Mesendoderm (in vitro differentiated cells): ENCODE data around the gene PARD3B.

Experiments used
- DNase-seq: peaks from one replicate; pipeline ENCODE4 v3.0.0; 2013
- H2AK5ac ChIP-seq: 2 replicates; pipeline ENCODE4 v1.6.1; 2013; ENCODE audit warnings: low read length, inconsistent platforms
- H2BK120ac ChIP-seq: 2 replicates; pipeline ENCODE4 v1.6.1; 2013; ENCODE audit warnings: low read depth, mild to moderate bottlenecking, low read length, moderate library complexity, mixed read lengths
- H2BK15ac ChIP-seq: replicated peaks from 2 replicates; pipeline ENCODE4 v1.6.1; 2013; ENCODE audit warnings: low read depth, mild to moderate bottlenecking, moderate library complexity
- H2BK5ac ChIP-seq: 2 replicates; pipeline ENCODE4 v1.6.1; 2013; ENCODE audit warnings: low read length, inconsistent platforms
- H3K18ac ChIP-seq: 2 replicates; pipeline ENCODE4 v1.6.1; 2013; ENCODE audit warnings: mild to moderate bottlenecking, low read length, mixed read lengths
- H3K23ac ChIP-seq: one replicate; pipeline ENCODE4 v1.6.1; 2013; ENCODE audit warnings: low read length
- H3K27ac ChIP-seq: 2 replicates; pipeline ENCODE4 v1.5.1; 2013; ENCODE audit warnings: low read depth, mild to moderate bottlenecking, inconsistent platforms, low read length, moderate library complexity
- H3K27me3 ChIP-seq: 2 replicates; pipeline ENCODE4 v1.6.1; 2013; ENCODE audit warnings: low read length, control low read depth, mild to moderate bottlenecking, inconsistent platforms; ENCODE audit not compliant: insufficient read depth, poor library complexity
- H3K36me3 ChIP-seq: 2 replicates; pipeline ENCODE4 v1.6.1; 2013; ENCODE audit warnings: low read length, inconsistent platforms; ENCODE audit not compliant: control insufficient read depth, insufficient read depth
- H3K4ac ChIP-seq: one replicate; pipeline ENCODE4 v1.6.1; 2013; ENCODE audit warnings: low read depth, mild to moderate bottlenecking, low read length, moderate library complexity
- H3K4me1 ChIP-seq: 2 replicates; pipeline ENCODE4 v1.6.1; 2013; ENCODE audit warnings: low read depth, low read length, inconsistent platforms; ENCODE audit not compliant: control insufficient read depth
- H3K4me2 ChIP-seq: 2 replicates; pipeline ENCODE4 v1.6.1; 2013; ENCODE audit warnings: low read length
- H3K4me3 ChIP-seq: 2 replicates; pipeline ENCODE4 v1.5.1; 2013; ENCODE audit warnings: mild to moderate bottlenecking, low read length
- H3K56ac ChIP-seq: one replicate; pipeline ENCODE4 v1.6.1; 2013; ENCODE audit warnings: low read length
- H3K79me1 ChIP-seq: 2 replicates; pipeline ENCODE4 v1.6.1; 2013; ENCODE audit warnings: low read length, inconsistent platforms
- H3K79me2 ChIP-seq: 2 replicates; pipeline ENCODE4 v1.6.1; 2013; ENCODE audit warnings: mild to moderate bottlenecking, low read length; ENCODE audit not compliant: control insufficient read depth, insufficient read depth
- H3K9ac ChIP-seq: 2 replicates; pipeline ENCODE4 v1.6.1; 2013; ENCODE audit warnings: low read length, inconsistent platforms
- H4K5ac ChIP-seq: one replicate; pipeline ENCODE4 v1.6.1; 2013; ENCODE audit warnings: low read length
- H4K8ac ChIP-seq: one replicate; pipeline ENCODE4 v1.6.1; 2013; ENCODE audit warnings: low read depth, mild to moderate bottlenecking, control low read depth, low read length, moderate library complexity
- WGBS: extraction: QIAGEN DNeasy Blood & Tissue Kit; methylation state at CpG from one replicate; pipeline ENCODE4 v1.1.7; 2013; ENCODE audit warnings: low lambda C conversion rate, missing lambda C conversion rate; ENCODE audit not compliant: insufficient coverage; ENCODE audit errors: extremely low coverage; 5-methylcytosine and 5-hydroxymethylcytosine counted together

PARD3B gene

DNA sequence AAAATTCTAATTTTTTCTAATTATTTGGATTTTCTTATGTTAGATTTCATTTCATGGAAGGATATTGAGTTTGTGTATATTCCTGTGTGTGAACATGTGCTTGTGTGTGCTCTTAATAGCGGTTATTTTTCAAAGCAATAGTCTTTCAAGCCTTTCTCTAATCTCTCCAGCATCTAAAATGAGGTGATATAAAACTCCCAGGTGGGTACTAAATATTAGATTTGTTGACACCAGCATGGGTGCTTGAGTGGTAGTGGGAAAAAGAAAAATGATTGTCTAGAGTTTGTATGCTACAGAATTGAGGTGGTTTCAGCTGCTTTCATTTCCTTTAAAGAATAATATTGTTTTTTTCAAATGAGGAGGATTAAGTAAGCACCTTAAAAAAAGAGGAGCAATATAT is 296.8 kb downstream of the PARD3B start:
- no CpG with 5 or more reads among the region's 1 CpG for WGBS
- H3K18ac ChIP-seq = no peak overlapping the region

DNA sequence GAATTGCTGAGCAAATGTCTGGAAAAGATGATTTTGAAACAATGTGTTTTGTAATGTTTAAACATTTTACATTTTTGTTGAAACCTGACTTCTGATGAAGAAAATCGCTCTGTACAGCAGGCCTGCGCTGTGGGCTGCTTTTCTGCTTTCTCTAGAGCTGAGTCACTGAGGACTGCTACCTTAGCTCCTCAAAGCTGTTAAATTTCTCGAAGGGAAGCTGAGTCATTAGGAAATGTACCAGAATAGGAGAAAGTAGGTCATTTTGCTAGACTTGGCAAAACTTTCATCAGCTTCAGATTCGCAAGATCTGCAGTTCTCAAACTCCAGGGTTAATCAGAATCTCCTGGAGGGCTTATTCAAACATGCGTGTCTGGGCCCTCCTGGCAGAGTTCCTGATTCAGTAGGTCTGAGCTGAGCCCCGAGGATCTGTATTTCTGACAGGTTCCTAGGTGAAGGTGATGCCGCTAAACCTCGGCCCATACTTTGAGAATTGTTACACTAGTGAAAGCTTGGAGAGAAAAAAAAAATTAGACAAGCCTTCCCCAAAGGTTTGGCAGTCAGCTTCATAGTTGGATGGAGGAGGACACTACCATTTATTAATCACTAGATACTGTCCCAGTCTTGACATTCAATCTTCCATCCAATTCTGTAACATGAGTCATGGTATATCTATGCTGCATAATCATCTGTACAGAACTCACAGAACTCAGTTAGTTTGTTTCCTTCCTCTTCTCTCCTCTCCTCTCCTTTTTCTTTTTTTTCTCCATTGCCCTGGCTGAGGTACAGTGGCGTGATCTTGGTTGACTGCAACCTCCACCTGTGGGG is 297.6 kb downstream of the PARD3B start:
- Histone ChIP-seq H3K4ac (no peak overlapping the region), H3K79me1 (no peaks in the 10 kb centered on the region), H3K4me2 (no peak overlapping the region), H3K9ac (no peak overlapping the region), H2BK5ac (no peak overlapping the region), H3K23ac (no peak overlapping the region), H3K79me2 (no peaks in the 10 kb centered on the region), H3K36me3 (no peaks in the 10 kb centered on the region), H4K8ac (no peak overlapping the region), H2BK15ac (no peak overlapping the region), H3K4me1 (no peaks in the 10 kb centered on the region), H3K18ac (no peak overlapping the region), H2BK120ac (no peak overlapping the region), H3K27me3 (no peaks in the 10 kb centered on the region), H4K5ac (no peak overlapping the region), H3K27ac (no peak overlapping the region), H3K56ac (no peak overlapping the region), H3K4me3 (no peak overlapping the region), H2AK5ac (no peak overlapping the region)
- WGBS = no CpG with 5 or more reads among the region's 9 CpGs
- peak; percentile 57 for DNase-seq

More for the DNA sequence above, 296.8 kb downstream of the PARD3B start:
- Histone ChIP-seq H3K4ac (no peak overlapping the region), H3K27ac (no peak overlapping the region), H2BK120ac (no peak overlapping the region), H3K4me1 (no peaks in the 10 kb centered on the region), H3K79me2 (no peaks in the 10 kb centered on the region), H3K9ac (no peak overlapping the region), H2BK5ac (no peak overlapping the region), H3K4me3 (no peak overlapping the region), H3K27me3 (no peaks in the 10 kb centered on the region), H3K56ac (no peak overlapping the region), H4K8ac (no peak overlapping the region), H4K5ac (no peak overlapping the region), H2BK15ac (no peak overlapping the region), H3K79me1 (no peaks in the 10 kb centered on the region), H2AK5ac (no peak overlapping the region), H3K36me3 (no peaks in the 10 kb centered on the region), H3K4me2 (no peak overlapping the region), H3K23ac (no peak overlapping the region)
- no peak for DNase-seq

DNA sequence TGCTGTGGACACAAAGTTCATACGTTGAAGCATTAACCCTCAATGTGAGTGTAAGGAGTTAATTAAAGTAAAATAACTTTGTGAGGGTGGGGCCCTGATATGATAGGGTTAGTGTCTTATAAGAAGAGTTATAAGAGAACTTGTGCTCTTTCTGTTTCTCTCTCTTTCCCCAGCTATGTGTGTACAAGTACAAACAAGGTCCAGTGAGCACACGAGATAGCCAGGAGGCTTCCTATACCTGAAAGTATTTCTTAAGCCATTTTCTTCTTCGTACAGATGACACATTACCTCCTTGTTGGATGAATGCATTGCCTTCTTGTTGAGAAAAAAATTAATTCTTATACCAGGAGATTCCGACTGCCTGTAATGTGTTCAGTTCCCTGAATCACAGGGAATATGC is 301.2 kb downstream of the PARD3B start:
- no peaks in the 10 kb centered on the region for H3K4me1 ChIP-seq
- no peak overlapping the region for H2BK5ac ChIP-seq
- H2BK15ac ChIP-seq = no peak overlapping the region
- H3K4me3 ChIP-seq = no peak overlapping the region
- H3K56ac ChIP-seq = no peak overlapping the region
- no peak overlapping the region for H2BK120ac ChIP-seq
- no peaks in the 10 kb centered on the region for H3K79me1 ChIP-seq
- H3K79me2 ChIP-seq = no peaks in the 10 kb centered on the region
- no peak overlapping the region for H3K4ac ChIP-seq
- no peak overlapping the region for H3K18ac ChIP-seq
- no peak overlapping the region for H3K27ac ChIP-seq
- no peak overlapping the region for H3K23ac ChIP-seq
- no peaks in the 10 kb centered on the region for H3K27me3 ChIP-seq
- no peak overlapping the region for H4K8ac ChIP-seq
- no peaks in the 10 kb centered on the region for H3K36me3 ChIP-seq
- H4K5ac ChIP-seq = no peak overlapping the region
- H3K4me2 ChIP-seq = no peak overlapping the region
- WGBS = no CpG with 5 or more reads among the region's 4 CpGs
- no peak overlapping the region for H2AK5ac ChIP-seq
- no peak for DNase-seq
- H3K9ac ChIP-seq = no peak overlapping the region

DNA sequence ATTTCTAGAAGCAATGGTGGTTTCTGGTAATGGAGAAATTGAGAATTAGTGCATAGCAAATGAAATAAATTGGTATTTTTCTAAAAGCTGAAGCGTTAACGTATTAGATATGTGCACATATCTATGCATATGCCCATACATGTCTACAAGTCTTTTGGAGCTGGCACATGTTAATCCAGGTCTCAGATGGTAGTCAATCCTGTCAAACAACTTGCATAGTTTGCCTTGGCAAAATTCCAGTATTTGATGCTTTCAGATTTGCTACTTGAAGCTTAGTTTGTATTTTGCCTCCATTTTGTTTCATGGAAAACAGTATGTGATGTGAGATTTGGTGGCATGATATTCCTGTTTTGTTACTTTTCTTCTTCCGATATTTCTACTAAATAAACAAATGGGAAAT is 304.6 kb downstream of the PARD3B start:
- Histone ChIP-seq H4K5ac (no peak overlapping the region), H3K79me1 (no peaks in the 10 kb centered on the region), H3K4me2 (no peak overlapping the region), H3K23ac (no peak overlapping the region), H3K4ac (no peak overlapping the region), H3K4me1 (no peaks in the 10 kb centered on the region), H3K18ac (no peak overlapping the region), H3K36me3 (no peaks in the 10 kb centered on the region), H2BK120ac (no peak overlapping the region), H3K56ac (no peak overlapping the region), H3K9ac (no peak overlapping the region), H2AK5ac (no peak overlapping the region), H3K79me2 (no peaks in the 10 kb centered on the region), H4K8ac (no peak overlapping the region), H2BK15ac (no peak overlapping the region), H2BK5ac (no peak overlapping the region), H3K27me3 (no peaks in the 10 kb centered on the region), H3K27ac (no peak overlapping the region), H3K4me3 (no peak overlapping the region)
- DNase-seq = no peak
- WGBS = no CpG with 5 or more reads among the region's 3 CpGs

DNA sequence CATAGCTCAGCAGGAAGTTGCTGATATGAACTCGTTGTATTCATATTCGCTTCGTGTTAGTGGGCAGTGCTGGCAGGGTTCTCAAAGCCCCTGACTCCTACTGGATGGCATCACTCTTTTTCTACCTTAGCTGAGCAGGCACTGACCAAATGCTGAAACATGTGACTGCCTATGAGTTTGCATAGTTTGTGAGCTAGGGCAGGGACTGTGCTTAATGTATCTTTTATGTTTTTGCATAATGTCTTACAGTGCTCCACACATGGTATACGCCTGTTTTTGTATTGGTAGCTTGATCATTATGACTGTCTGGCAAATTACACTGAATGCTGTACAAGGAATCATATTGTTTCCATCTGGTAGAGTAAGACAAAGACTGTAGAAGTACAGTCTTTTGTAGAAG is 305.3 kb downstream of the PARD3B start:
- peak; percentile 4 for DNase-seq
- Histone ChIP-seq H3K36me3 (no peaks in the 10 kb centered on the region), H3K9ac (no peak overlapping the region), H4K8ac (no peak overlapping the region), H2BK5ac (no peak overlapping the region), H4K5ac (no peak overlapping the region), H3K23ac (no peak overlapping the region), H2BK15ac (no peak overlapping the region), H3K79me2 (no peaks in the 10 kb centered on the region), H3K4me2 (no peak overlapping the region), H2BK120ac (no peak overlapping the region), H3K79me1 (no peaks in the 10 kb centered on the region), H3K27me3 (no peaks in the 10 kb centered on the region), H3K4me1 (no peaks in the 10 kb centered on the region), H3K56ac (no peak overlapping the region), H3K18ac (no peak overlapping the region), H3K4ac (no peak overlapping the region), H3K27ac (no peak overlapping the region), H2AK5ac (no peak overlapping the region), H3K4me3 (no peak overlapping the region)
- no CpG with 5 or more reads among the region's 4 CpGs for WGBS

DNA sequence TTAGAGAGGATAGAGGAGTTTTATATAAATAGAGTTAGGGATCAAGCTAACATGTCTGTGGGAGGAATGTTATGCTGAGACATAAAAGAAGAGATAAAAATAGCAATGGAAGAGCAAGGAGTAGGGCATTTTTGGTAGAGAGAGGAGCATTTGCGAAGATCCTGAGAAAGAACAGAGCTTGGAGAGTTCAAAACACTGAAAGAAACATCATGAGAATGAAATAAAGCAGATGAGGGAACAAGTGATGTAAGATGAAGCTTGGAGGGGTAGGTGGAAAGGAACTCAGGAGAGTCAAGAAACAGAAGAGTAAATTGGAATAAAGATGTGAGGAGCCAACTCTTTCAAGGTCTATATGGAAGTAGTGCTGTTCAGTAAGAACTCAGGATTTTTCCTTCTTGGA is 308.6 kb downstream of the PARD3B start:
- H3K27ac ChIP-seq = no peak overlapping the region
- H2BK5ac ChIP-seq = no peak overlapping the region
- H3K27me3 ChIP-seq = no peaks in the 10 kb centered on the region
- H3K18ac ChIP-seq = no peak overlapping the region
- H2BK120ac ChIP-seq = no peak overlapping the region
- no peak overlapping the region for H3K9ac ChIP-seq
- no peak overlapping the region for H3K4me3 ChIP-seq
- no CpG with 5 or more reads among the region's 1 CpG for WGBS
- no peak overlapping the region for H2BK15ac ChIP-seq
- no peak overlapping the region for H4K8ac ChIP-seq
- H3K79me2 ChIP-seq = no peaks in the 10 kb centered on the region
- no peak overlapping the region for H3K56ac ChIP-seq
- no peaks in the 10 kb centered on the region for H3K79me1 ChIP-seq
- H3K36me3 ChIP-seq = no peaks in the 10 kb centered on the region
- no peak overlapping the region for H4K5ac ChIP-seq
- H3K4ac ChIP-seq = no peak overlapping the region
- no peak overlapping the region for H3K23ac ChIP-seq
- no peak for DNase-seq
- H2AK5ac ChIP-seq = no peak overlapping the region
- no peaks in the 10 kb centered on the region for H3K4me1 ChIP-seq
- no peak overlapping the region for H3K4me2 ChIP-seq
